Measurements from ENCODE around the gene S100A1. TPM values are rescaled to one million over a fixed set of nuclear protein-coding genes. Genes with fewer than 3 reads are reported as not detected.

S100A1 gene
- total RNA-seq, 1 donor from 2014 or later, result not detected

- Mint-ChIP-seq H3K4me3 (ENCODE audit: unreplicated experiment) (peak overlapping the region; percentile 72), H3K36me3 (ENCODE audit: unreplicated experiment) (no peaks in the 10 kb centered on the region), H3K9me3 (ENCODE audit: unreplicated experiment) (no peaks in the 10 kb centered on the region), H3K4me1 (ENCODE audit: unreplicated experiment) (peaks cover 19% of the 10 kb centered on the region), H3K27me3 (ENCODE audit: unreplicated experiment) (peaks cover 45% of the 10 kb centered on the region), H3K27ac (ENCODE audit: unreplicated experiment) (no peak overlapping the region)
- no peak for DNase-seq (ENCODE audit: extremely low spot score, unreplicated experiment)
- TF ChIP-seq CTCF (IDR thresholded peaks at IDR 0.05), result peak; percentile 93
Measured at GRCh38 chr1:153677718-153678518, 49.7 kb downstream of the S100A1 start.

GRCh38 chr1:153678519-153679336, 50.5 kb downstream of the S100A1 start, which contains the start of gene NPR1:
NPR1 (plus strand) TSS chr1:153678688; CDS start chr1:153679109, 421 bp downstream.
- Mint-ChIP-seq H3K4me1 (ENCODE audit: unreplicated experiment) (peaks cover 19% of the 10 kb centered on the region), H3K9me3 (ENCODE audit: unreplicated experiment) (no peaks in the 10 kb centered on the region), H3K27ac (ENCODE audit: unreplicated experiment) (no peak within 1 kb of the TSS), H3K36me3 (ENCODE audit: unreplicated experiment) (no peaks in the 10 kb centered on the region), H3K27me3 (ENCODE audit: unreplicated experiment) (peaks cover 48% of the 10 kb centered on the region), H3K4me3 (ENCODE audit: unreplicated experiment) (peak within 1 kb of the TSS; percentile 72)
- no peak for DNase-seq (ENCODE audit: extremely low spot score, unreplicated experiment)
- TF ChIP-seq CTCF (IDR thresholded peaks at IDR 0.05), result no peak

- H3K9me3 Mint-ChIP-seq (ENCODE audit: unreplicated experiment), result no peaks in the 10 kb centered on the region
- H3K27ac Mint-ChIP-seq (ENCODE audit: unreplicated experiment), result no peak overlapping the region
- TF ChIP-seq CTCF (IDR thresholded peaks at IDR 0.05), result peak; percentile 15
- H3K36me3 Mint-ChIP-seq (ENCODE audit: unreplicated experiment), result no peaks in the 10 kb centered on the region
- peak overlapping the region; percentile 69 for H3K4me3 Mint-ChIP-seq (ENCODE audit: unreplicated experiment)
- H3K4me1 Mint-ChIP-seq (ENCODE audit: unreplicated experiment), result peaks cover 19% of the 10 kb centered on the region
- H3K27me3 Mint-ChIP-seq (ENCODE audit: unreplicated experiment), result peaks cover 50% of the 10 kb centered on the region
- DNase-seq (ENCODE audit: extremely low spot score, unreplicated experiment), result no peak
Measured at GRCh38 chr1:153679337-153680119, 51.3 kb downstream of the S100A1 start.

- no peak for DNase-seq (ENCODE audit: extremely low spot score, unreplicated experiment)
- no peak for TF ChIP-seq CTCF (IDR thresholded peaks at IDR 0.05)
- Mint-ChIP-seq H3K4me1 (ENCODE audit: unreplicated experiment) (peaks cover 19% of the 10 kb centered on the region), H3K4me3 (ENCODE audit: unreplicated experiment) (peak overlapping the region; percentile 69), H3K9me3 (ENCODE audit: unreplicated experiment) (no peaks in the 10 kb centered on the region), H3K36me3 (ENCODE audit: unreplicated experiment) (no peaks in the 10 kb centered on the region), H3K27ac (ENCODE audit: unreplicated experiment) (no peak overlapping the region), H3K27me3 (ENCODE audit: unreplicated experiment) (peaks cover 50% of the 10 kb centered on the region)
Measured at GRCh38 chr1:153680120-153680403, 51.8 kb downstream of the S100A1 start.

Other genes with a start within 250 kb of the S100A1 start
- not detected in 2 replicates for gene S100A8, start 237.4 kb upstream of the S100A1 start, total RNA-seq
- not detected in 2 replicates for gene S100A7A, start 211.9 kb upstream of the S100A1 start, total RNA-seq
- not detected in 2 replicates for gene S100A7, start 167.8 kb upstream of the S100A1 start, total RNA-seq
- gene S100A6, start 92.4 kb upstream of the S100A1 start, total RNA-seq, result 0.99 and 1.1 TPM in 2 replicates
- 1.0 TPM in 1 of 2 replicates, not detected in the other for gene S100A5, start 87.5 kb upstream of the S100A1 start, total RNA-seq
- gene S100A4, start 82.6 kb upstream of the S100A1 start, total RNA-seq, result 337 and 353 TPM in 2 replicates
- gene S100A3, start 79.2 kb upstream of the S100A1 start, total RNA-seq, result 5.7 and 7.5 TPM in 2 replicates
- gene S100A2, start 62.6 kb upstream of the S100A1 start, total RNA-seq, result 8.9 and 11.7 TPM in 2 replicates
- 134 and 143 TPM in 2 replicates for gene S100A16, start 15.3 kb upstream of the S100A1 start, total RNA-seq
- not detected in 2 replicates for gene S100A14, start 12.1 kb upstream of the S100A1 start, total RNA-seq
- gene S100A13, start 929 bp upstream of the S100A1 start, total RNA-seq, result 126 and 128 TPM in 2 replicates
- 74.3 and 75.2 TPM in 2 replicates for gene CHTOP, start 5.6 kb downstream of the S100A1 start, total RNA-seq
- gene SNAPIN, start 30.3 kb downstream of the S100A1 start, total RNA-seq, result 39.7 and 46.3 TPM in 2 replicates
- 151 and 157 TPM in 2 replicates for gene ILF2, start 42.6 kb downstream of the S100A1 start, total RNA-seq
- 0.16 TPM in 1 of 2 replicates, not detected in the other for gene NPR1, start 50.3 kb downstream of the S100A1 start, total RNA-seq
- 62.7 and 65.9 TPM in 2 replicates for gene INTS3, start 99.6 kb downstream of the S100A1 start, total RNA-seq
- 9.9 and 11.9 TPM in 2 replicates for gene SLC27A3, start 147.0 kb downstream of the S100A1 start, total RNA-seq